K562 (cell line): ENCODE measurements around the gene URI1. TPM values are rescaled to one million over a fixed set of nuclear protein-coding genes. Genes with fewer than 3 reads are reported as not detected.

Source experiments
- ADNP ChIP-seq: fragments of 200-800 bp; sonication (Bioruptor generic); IDR thresholded peaks from 2 replicates; pipeline ENCODE4 v1.6.1; 2016; ENCODE audit warnings: missing genetic modification characterization, missing compliant biosample characterization
- ATF7 ChIP-seq: fragments of 450-650 bp; IDR thresholded peaks from 2 replicates; pipeline ENCODE4 v1.7.1; 2014; ENCODE audit warnings: mild to moderate bottlenecking, moderate library complexity
- DMBX1 ChIP-seq: fragments of 250-450 bp; sonication (Bioruptor Pico); IDR thresholded peaks from 2 replicates; pipeline ENCODE4 v1.8.0; 2022; ENCODE audit warnings: inconsistent platforms, mild to moderate bottlenecking, moderate library complexity, borderline replicate concordance
- E2F3 ChIP-seq: fragments of 250-450 bp; sonication (Bioruptor Pico); IDR thresholded peaks from 2 replicates; pipeline ENCODE4 v1.4.0; 2020; ENCODE audit warnings: mild to moderate bottlenecking
- GABPB1 ChIP-seq: sonication (generic); formaldehyde crosslinking; IDR thresholded peaks from 2 replicates; pipeline ENCODE4 v1.8.0; 2022; ENCODE audit warnings: mild to moderate bottlenecking, missing genetic modification reagents
- MAFK ChIP-seq: IDR thresholded peaks from 2 replicates; pipeline ENCODE4 v1.6.1; 2011; ENCODE audit warnings: low read length, improper control_type of control experiment
- NFYB ChIP-seq: IDR thresholded peaks from 2 replicates; pipeline ENCODE4 v1.6.1; 2011; ENCODE audit warnings: mild to moderate bottlenecking, moderate library complexity; ENCODE audit not compliant: insufficient read length; ENCODE audit errors: extremely low read depth
- PBX2 ChIP-seq, 2 experiments: IDR thresholded peaks in 1 of 2; conservative IDR thresholded peaks in 1 of 2; 2 replicates each; pipeline ENCODE4 v1.6.1; 2016; ENCODE audit warnings: low read depth in 2 of 2, mild to moderate bottlenecking in 1 of 2, missing compliant biosample characterization in 1 of 2, missing genetic modification characterization in 1 of 2, moderate library complexity in 1 of 2
- PHTF2 ChIP-seq: fragments of 250-450 bp; sonication (Bioruptor Pico); IDR thresholded peaks from 2 replicates; pipeline ENCODE4 v1.5.0; 2021; ENCODE audit warnings: mild to moderate bottlenecking
- PML ChIP-seq: IDR thresholded peaks from 2 replicates; pipeline ENCODE4 v1.6.1; 2012; ENCODE audit warnings: low read length, inconsistent platforms
- POLR2G ChIP-seq: fragments of 200-400 bp; formaldehyde crosslinking; IDR thresholded peaks from 2 replicates; pipeline ENCODE4 v1.6.1; 2017; ENCODE audit warnings: low read depth, mild to moderate bottlenecking, antibody characterized with exemption, low read length, moderate library complexity
- TAF7 ChIP-seq: fragments of 450-650 bp; IDR thresholded peaks from 2 replicates; pipeline ENCODE4 v1.6.1; 2016; ENCODE audit warnings: missing genetic modification characterization, missing compliant biosample characterization
- TARDBP ChIP-seq: fragments of 450-650 bp; IDR thresholded peaks from 2 replicates; pipeline ENCODE4 v1.6.1; 2016
- ZBTB40 ChIP-seq, 2 experiments: fragments of 450-650 bp in 1 of 2; sonication (generic) in 1 of 2; formaldehyde crosslinking in 1 of 2; IDR thresholded peaks; 2 replicates each; pipeline versions ENCODE4 v1.7.1 to v1.9.0; 2016 to 2022; ENCODE audit warnings: inconsistent platforms in 1 of 2, mild to moderate bottlenecking in 1 of 2, missing genetic modification reagents in 1 of 2
- ZNF143 ChIP-seq: sonication (generic); formaldehyde crosslinking; IDR thresholded peaks from 2 replicates; pipeline ENCODE4 v1.9.0; 2022; ENCODE audit warnings: mild to moderate bottlenecking, missing genetic modification reagents
- ZNF316 ChIP-seq: fragments of 450-650 bp; IDR thresholded peaks from 2 replicates; pipeline ENCODE4 v1.6.1; 2016
- ZNF778 ChIP-seq: fragments of 450-650 bp; formaldehyde crosslinking; IDR thresholded peaks from 2 replicates; pipeline ENCODE4 v1.4.0; 2020; ENCODE audit warnings: mild to moderate bottlenecking, moderate library complexity
- polyA plus RNA-seq, 8 experiments: library from polyadenylated mRNA; depleted of rRNA in 4 of 8; stranded (reverse) in 5 of 8; unstranded in 3 of 8; fragments of >200 nt; fragmentation: Nextera tagmentation in 2 of 8; fragmentation: Illumina TruSeq in 1 of 8; extraction: Ambion mirVana in 2 of 8; extraction: Trizol in 1 of 8; gene quantifications; 2 replicates each; pipeline versions ENCODE4 v1.2.1 to v1.2.3, GENCODE V29; 2011 to 2014; ENCODE audit warnings: inconsistent platforms in 1 of 8, missing spikeins in 1 of 8
- total RNA-seq, 7 experiments: library from RNA; depleted of rRNA in 6 of 7; stranded (reverse); fragments of >200 nt in 6 of 7; fragmentation: Illumina TruSeq in 2 of 7; extraction: Trizol in 2 of 7; gene quantifications; 2 replicates each; pipeline versions ENCODE4 v1.2.1 to v1.2.3, GENCODE V29; 2011 to 2021; ENCODE audit warnings: low replicate concordance in 1 of 7

URI1 gene
- total and polyA plus RNA-seq, 9 of the 15 experiments (the other 6 are each of a cell fraction or from before 2014, with no cell fraction given): 16.9 to 87.4 (median 63.9) TPM

DNA sequence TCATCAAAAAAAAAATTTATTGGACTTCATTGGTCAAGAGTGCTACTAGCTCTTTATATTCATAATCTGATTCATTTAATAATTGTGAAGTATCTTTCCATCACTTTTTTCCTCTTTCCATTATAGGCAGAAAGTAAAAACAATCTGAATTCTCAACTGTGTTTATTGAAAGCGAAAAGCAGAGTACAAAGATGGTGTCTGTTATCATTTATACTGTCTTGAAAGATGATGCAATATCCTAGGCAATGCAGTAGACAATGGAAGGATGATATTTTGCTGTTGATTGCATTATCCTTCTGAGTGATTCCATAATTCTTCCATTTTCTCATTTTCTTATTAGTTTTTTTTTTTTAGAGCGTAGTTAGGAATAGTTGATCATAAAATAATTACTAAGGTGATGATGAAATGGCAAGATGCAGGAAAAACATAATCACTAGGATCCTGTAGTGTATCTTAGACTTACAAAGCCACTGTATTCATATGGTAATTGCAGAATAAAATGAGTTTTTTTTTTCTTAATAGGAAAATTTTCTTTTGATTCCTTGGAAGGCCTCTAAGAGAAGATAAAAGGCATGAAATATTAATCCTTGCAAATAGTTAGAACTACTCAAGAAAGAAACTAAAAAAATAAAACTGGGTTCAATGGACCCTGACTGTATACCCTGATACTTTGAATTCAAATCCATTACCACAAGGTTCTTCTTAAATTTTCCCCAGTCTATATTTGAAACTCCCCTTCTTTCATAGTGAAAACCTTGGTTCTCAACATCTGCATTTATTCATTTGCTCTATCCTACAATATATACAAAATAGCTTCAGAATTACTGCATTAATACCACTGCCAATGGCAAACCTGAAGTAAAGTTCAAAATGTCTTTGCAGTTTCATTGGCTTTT is 11.6 kb downstream of the URI1 start (continued):
- TF ChIP-seq ZBTB40 (IDR thresholded peaks at IDR 0.05) (no peak), ZBTB40 (CRISPR knock-in tag; IDR thresholded peaks at IDR 0.05) (no peak), E2F3 (CRISPR knock-in tag) (no peak), MAFK (no peak), TARDBP (no peak), PBX2 (CRISPR knock-in tag; IDR thresholded peaks at IDR 0.05; ENCODE audit: low read depth) (no peak), PBX2 (tag; conservative IDR thresholded peaks at IDR 0.05; ENCODE audit: low read depth) (no peak), GABPB1 (no peak), TAF7 (tag) (no peak), PML (no peak), NFYB (no peak), ZNF143 (no peak), ZNF778 (CRISPR knock-in tag) (no peak), PHTF2 (CRISPR knock-in tag) (no peak), ATF7 (peak; percentile 76; the same call in 1 of the 2 replicates), ADNP (no peak), DMBX1 (CRISPR knock-in tag) (peak; percentile 74), ZNF316 (no peak), POLR2G (no peak)
